ENCODE measurements around the gene DNAJC25. TPM values are rescaled to one million over a fixed set of nuclear protein-coding genes. Genes with fewer than 3 reads are reported as not detected.

The DNAJC25 gene
- total RNA-seq, 2 donors from 2014 or later: 5.3 to 8.7 TPM

DNA sequence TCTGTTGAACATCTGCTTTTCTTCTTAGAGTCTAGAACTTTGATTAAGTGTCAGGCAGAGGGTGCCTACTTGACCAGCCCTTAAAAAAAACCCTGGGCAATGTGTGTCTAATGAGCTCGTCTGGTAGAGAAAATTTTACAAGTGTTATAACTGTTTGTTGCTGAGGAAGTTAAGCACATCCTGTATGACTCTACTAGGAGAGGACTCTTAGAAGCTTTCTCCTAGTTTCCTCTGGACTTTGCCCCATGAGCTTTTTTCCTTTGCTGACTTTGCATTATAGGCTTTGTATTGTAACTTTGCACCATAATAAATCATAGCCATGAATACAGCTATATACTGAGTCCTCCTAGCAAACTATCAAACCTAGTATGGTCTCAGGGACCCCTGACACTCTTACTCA, 69.6 kb downstream of the DNAJC25 start:
- no peak for DNase-seq (ENCODE audit: low spot score)

More for the DNA sequence above, 69.6 kb downstream of the DNAJC25 start:
- no peak overlapping the region for H3K4me3 ChIP-seq
- H3K27ac ChIP-seq: no peak overlapping the region
- H3K4me1 ChIP-seq: no peaks in the 10 kb centered on the region
- no peaks in the 10 kb centered on the region for H3K9me3 ChIP-seq
- no peaks in the 10 kb centered on the region for H3K27me3 ChIP-seq
- TF ChIP-seq CTCF (IDR thresholded peaks at IDR 0.05): no peak
- no peaks in the 10 kb centered on the region for H3K36me3 ChIP-seq

Other genes with a start within 250 kb of the DNAJC25 start
- gene ECPAS, start 147.0 kb upstream of the DNAJC25 start, total RNA-seq: 10 to 100 TPM; 62.7 to 75.5 TPM
- gene ZNF483, start 106.2 kb upstream of the DNAJC25 start, total RNA-seq: 1 to 10 TPM; 5.5 to 6.9 TPM
- 10 to 100 TPM; 23.9 to 38.8 TPM for gene PTGR1, start 31.7 kb upstream of the DNAJC25 start, total RNA-seq
- 10 to 100 TPM; 44.5 to 45.1 TPM for gene GNG10, start 30.3 kb downstream of the DNAJC25 start, total RNA-seq
- not detected for gene SHOC1, start 163.6 kb downstream of the DNAJC25 start, total RNA-seq

Measured in right atrium auricular region (tissue), 2 donors.